HEK293 (cell line): Measurements from ENCODE around the gene LHFPL6.

Source experiments
- EGR2 ChIP-seq: fragments of 450-650 bp; formaldehyde crosslinking; IDR thresholded peaks from 2 replicates; pipeline ENCODE4 v1.5.1; 2016; ENCODE audit warnings: low read depth, missing biosample characterization, missing genetic modification characterization
- GLI4 ChIP-seq: fragments of 450-650 bp; formaldehyde crosslinking; IDR thresholded peaks from 2 replicates; pipeline ENCODE4 v1.5.1; 2016; ENCODE audit warnings: missing biosample characterization, missing genetic modification characterization
- IKZF3 ChIP-seq: fragments of 450-650 bp; IDR thresholded peaks from 2 replicates; pipeline ENCODE4 v1.5.0; 2018; ENCODE audit warnings: missing biosample characterization, mild to moderate bottlenecking, missing genetic modification characterization, moderate library complexity
- MZF1 ChIP-seq: fragments of 450-650 bp; formaldehyde crosslinking; IDR thresholded peaks from 2 replicates; pipeline ENCODE4 v1.5.1; 2017; ENCODE audit warnings: missing biosample characterization, missing genetic modification characterization, borderline replicate concordance
- SP7 ChIP-seq: fragments of 450-650 bp; formaldehyde crosslinking; IDR thresholded peaks from 2 replicates; pipeline ENCODE4 v1.5.1; 2016; ENCODE audit warnings: missing biosample characterization, missing genetic modification characterization
- WT1 ChIP-seq: fragments of 450-650 bp; formaldehyde crosslinking; IDR thresholded peaks from 2 replicates; pipeline ENCODE4 v1.5.1; 2016; ENCODE audit warnings: missing biosample characterization, missing genetic modification characterization
- ZNF112 ChIP-seq: fragments of 450-650 bp; formaldehyde crosslinking; IDR thresholded peaks from 2 replicates; pipeline ENCODE4 v1.5.0; 2017; ENCODE audit warnings: missing biosample characterization, missing genetic modification characterization
- ZNF133 ChIP-seq: fragments of 450-650 bp; formaldehyde crosslinking; IDR thresholded peaks from 2 replicates; pipeline ENCODE4 v1.5.1; 2016; ENCODE audit warnings: missing biosample characterization, missing genetic modification characterization
- ZNF146 ChIP-seq: fragments of 450-650 bp; formaldehyde crosslinking; IDR thresholded peaks from 2 replicates; pipeline ENCODE4 v1.5.1; 2016; ENCODE audit warnings: missing biosample characterization, missing genetic modification characterization
- ZNF223 ChIP-seq: fragments of 450-650 bp; formaldehyde crosslinking; IDR thresholded peaks from 2 replicates; pipeline ENCODE4 v1.5.1; 2016; ENCODE audit warnings: missing biosample characterization, missing genetic modification characterization
- ZNF354C ChIP-seq: fragments of 450-650 bp; formaldehyde crosslinking; IDR thresholded peaks from 2 replicates; pipeline ENCODE4 v1.5.1; 2016; ENCODE audit warnings: missing biosample characterization, missing genetic modification characterization, low read depth, borderline replicate concordance
- ZNF37A ChIP-seq: fragments of 450-650 bp; IDR thresholded peaks from 2 replicates; pipeline ENCODE4 v1.5.1; 2018; ENCODE audit warnings: missing biosample characterization, missing genetic modification characterization
- ZNF391 ChIP-seq: fragments of 450-650 bp; formaldehyde crosslinking; IDR thresholded peaks from 2 replicates; pipeline ENCODE4 v1.5.1; 2016; ENCODE audit warnings: low read depth, missing biosample characterization, missing genetic modification characterization, borderline replicate concordance
- ZNF416 ChIP-seq: fragments of 450-650 bp; formaldehyde crosslinking; IDR thresholded peaks from 2 replicates; pipeline ENCODE4 v1.5.1; 2016; ENCODE audit warnings: missing biosample characterization, missing genetic modification characterization
- ZNF423 ChIP-seq: fragments of 450-650 bp; formaldehyde crosslinking; IDR thresholded peaks from 2 replicates; pipeline ENCODE4 v1.5.1; 2016; ENCODE audit warnings: missing biosample characterization, missing genetic modification characterization
- ZNF501 ChIP-seq: fragments of 450-650 bp; formaldehyde crosslinking; IDR thresholded peaks from 2 replicates; pipeline ENCODE4 v1.5.1; 2016; ENCODE audit warnings: missing biosample characterization, missing genetic modification characterization
- ZNF585B ChIP-seq: fragments of 450-650 bp; formaldehyde crosslinking; IDR thresholded peaks from 2 replicates; pipeline ENCODE4 v1.5.1; 2016; ENCODE audit warnings: missing biosample characterization, missing genetic modification characterization
- ZNF600 ChIP-seq: fragments of 450-650 bp; formaldehyde crosslinking; IDR thresholded peaks from 2 replicates; pipeline ENCODE4 v1.5.1; 2016; ENCODE audit warnings: missing biosample characterization, missing genetic modification characterization
- ZNF610 ChIP-seq: fragments of 450-650 bp; formaldehyde crosslinking; IDR thresholded peaks from 2 replicates; pipeline ENCODE4 v1.5.1; 2016; ENCODE audit warnings: missing biosample characterization, missing genetic modification characterization, borderline replicate concordance
- ZNF792 ChIP-seq: fragments of 450-650 bp; formaldehyde crosslinking; IDR thresholded peaks from 2 replicates; pipeline ENCODE4 v1.5.1; 2016; ENCODE audit warnings: missing biosample characterization, missing genetic modification characterization
- ZNF837 ChIP-seq: fragments of 450-650 bp; formaldehyde crosslinking; IDR thresholded peaks from 2 replicates; pipeline ENCODE4 v1.5.1; 2016; ENCODE audit warnings: missing biosample characterization, missing genetic modification characterization
- ZSCAN30 ChIP-seq: fragments of 450-650 bp; IDR thresholded peaks from 2 replicates; pipeline ENCODE4 v1.5.1; 2018; ENCODE audit warnings: missing biosample characterization, mild to moderate bottlenecking, missing genetic modification characterization, moderate library complexity
- TF ChIP-seq, protein P1 (sequence below): fragments of 450-650 bp; formaldehyde crosslinking; IDR thresholded peaks from 2 replicates; pipeline ENCODE4 v1.5.1; 2016; ENCODE audit warnings: missing biosample characterization, missing genetic modification characterization
- TF ChIP-seq, protein P2 (sequence below): fragments of 450-650 bp; formaldehyde crosslinking; IDR thresholded peaks from 2 replicates; pipeline ENCODE4 v1.5.1; 2016; ENCODE audit warnings: missing biosample characterization, missing genetic modification characterization
- TF ChIP-seq, protein P3 (sequence below): fragments of 450-650 bp; formaldehyde crosslinking; IDR thresholded peaks from 2 replicates; pipeline ENCODE4 v1.5.1; 2016; ENCODE audit warnings: missing biosample characterization, missing genetic modification characterization
- TF ChIP-seq, protein P4 (sequence below): fragments of 450-650 bp; formaldehyde crosslinking; IDR thresholded peaks from 2 replicates; pipeline ENCODE4 v1.5.1; 2017; ENCODE audit warnings: missing biosample characterization, missing genetic modification characterization
- TF ChIP-seq, protein P5 (sequence below): fragments of 450-650 bp; formaldehyde crosslinking; IDR thresholded peaks from 2 replicates; pipeline ENCODE4 v1.5.1; 2016; ENCODE audit warnings: missing biosample characterization, missing genetic modification characterization, borderline replicate concordance

Gene LHFPL6

DNA sequence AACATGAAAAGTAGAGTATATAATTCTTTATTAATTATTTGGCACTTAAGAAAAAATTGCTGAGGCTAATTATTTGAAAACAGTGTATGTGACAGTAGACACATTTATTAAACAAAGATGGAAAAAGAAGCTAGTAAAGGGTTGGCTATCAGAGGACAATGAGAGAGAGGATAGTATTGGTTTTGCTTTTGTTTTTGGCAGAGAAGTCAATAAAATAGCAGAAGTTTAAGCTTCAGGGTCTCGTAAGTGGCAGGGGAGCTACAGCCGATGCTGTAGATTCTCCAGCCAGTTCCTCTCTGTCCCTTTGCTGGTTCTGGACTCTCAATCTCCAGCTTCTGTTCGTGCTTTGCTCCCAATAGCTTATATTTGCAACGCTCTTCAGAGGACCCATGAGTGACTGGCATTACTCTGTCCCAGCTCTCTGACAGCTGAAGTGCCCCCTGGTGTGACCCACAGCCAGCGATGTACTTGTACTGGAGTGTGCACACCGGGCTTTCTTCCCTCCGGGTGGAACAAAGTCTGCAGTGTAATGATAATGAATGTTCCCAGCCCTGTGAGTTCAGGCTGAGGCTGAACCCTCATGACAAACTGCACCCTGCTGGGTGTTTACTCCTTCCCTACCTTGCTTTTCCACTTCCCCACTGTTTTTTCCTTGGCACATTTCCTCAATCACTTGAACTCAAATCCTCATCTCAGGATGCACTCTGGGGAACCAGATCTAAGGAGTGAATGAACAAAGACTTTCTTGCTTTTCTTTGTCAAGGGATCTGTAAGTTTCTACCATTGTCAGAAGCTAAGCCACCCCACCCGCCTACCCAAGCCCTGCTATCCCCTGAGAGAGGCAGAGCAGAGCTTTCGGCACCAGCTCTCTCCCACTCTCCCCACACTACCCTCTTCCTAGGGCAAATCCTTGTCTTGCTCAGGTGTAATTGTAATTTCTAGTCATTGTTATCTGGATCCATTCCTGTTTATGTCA, 254.8 kb downstream of the LHFPL6 start (continued):
- TF ChIP-seq ZNF610 (no peak), ZNF585B (tag by site-specific recombination) (no peak), ZNF391 (no peak), ZNF133 (tag by site-specific recombination) (no peak), ZNF354C (no peak), ZNF600 (peak; percentile 84), ZNF37A (tag by site-specific recombination) (no peak), IKZF3 (tag by site-specific recombination) (no peak), ZNF837 (tag by site-specific recombination) (no peak), ZNF423 (tag by site-specific recombination) (peak; percentile 66), ZNF112 (tag by site-specific recombination) (no peak), EGR2 (tag by site-specific recombination) (no peak), ZNF223 (no peak), ZNF146 (tag by site-specific recombination) (no peak), GLI4 (no peak), ZNF792 (tag by site-specific recombination) (no peak), ZNF416 (no peak), MZF1 (tag by site-specific recombination) (peak; percentile 67), WT1 (no peak), ZNF501 (no peak), SP7 (0 out of 2 replicates have a peak, but pooled peaks have one; percentile 13), ZSCAN30 (tag by site-specific recombination) (peak; percentile 49; the same call in 1 of the 2 replicates)
- TF ChIP-seq, protein P1, sequence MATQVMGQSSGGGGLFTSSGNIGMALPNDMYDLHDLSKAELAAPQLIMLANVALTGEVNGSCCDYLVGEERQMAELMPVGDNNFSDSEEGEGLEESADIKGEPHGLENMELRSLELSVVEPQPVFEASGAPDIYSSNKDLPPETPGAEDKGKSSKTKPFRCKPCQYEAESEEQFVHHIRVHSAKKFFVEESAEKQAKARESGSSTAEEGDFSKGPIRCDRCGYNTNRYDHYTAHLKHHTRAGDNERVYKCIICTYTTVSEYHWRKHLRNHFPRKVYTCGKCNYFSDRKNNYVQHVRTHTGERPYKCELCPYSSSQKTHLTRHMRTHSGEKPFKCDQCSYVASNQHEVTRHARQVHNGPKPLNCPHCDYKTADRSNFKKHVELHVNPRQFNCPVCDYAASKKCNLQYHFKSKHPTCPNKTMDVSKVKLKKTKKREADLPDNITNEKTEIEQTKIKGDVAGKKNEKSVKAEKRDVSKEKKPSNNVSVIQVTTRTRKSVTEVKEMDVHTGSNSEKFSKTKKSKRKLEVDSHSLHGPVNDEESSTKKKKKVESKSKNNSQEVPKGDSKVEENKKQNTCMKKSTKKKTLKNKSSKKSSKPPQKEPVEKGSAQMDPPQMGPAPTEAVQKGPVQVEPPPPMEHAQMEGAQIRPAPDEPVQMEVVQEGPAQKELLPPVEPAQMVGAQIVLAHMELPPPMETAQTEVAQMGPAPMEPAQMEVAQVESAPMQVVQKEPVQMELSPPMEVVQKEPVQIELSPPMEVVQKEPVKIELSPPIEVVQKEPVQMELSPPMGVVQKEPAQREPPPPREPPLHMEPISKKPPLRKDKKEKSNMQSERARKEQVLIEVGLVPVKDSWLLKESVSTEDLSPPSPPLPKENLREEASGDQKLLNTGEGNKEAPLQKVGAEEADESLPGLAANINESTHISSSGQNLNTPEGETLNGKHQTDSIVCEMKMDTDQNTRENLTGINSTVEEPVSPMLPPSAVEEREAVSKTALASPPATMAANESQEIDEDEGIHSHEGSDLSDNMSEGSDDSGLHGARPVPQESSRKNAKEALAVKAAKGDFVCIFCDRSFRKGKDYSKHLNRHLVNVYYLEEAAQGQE (tag by site-specific recombination) = no peak
- TF ChIP-seq, protein P2, sequence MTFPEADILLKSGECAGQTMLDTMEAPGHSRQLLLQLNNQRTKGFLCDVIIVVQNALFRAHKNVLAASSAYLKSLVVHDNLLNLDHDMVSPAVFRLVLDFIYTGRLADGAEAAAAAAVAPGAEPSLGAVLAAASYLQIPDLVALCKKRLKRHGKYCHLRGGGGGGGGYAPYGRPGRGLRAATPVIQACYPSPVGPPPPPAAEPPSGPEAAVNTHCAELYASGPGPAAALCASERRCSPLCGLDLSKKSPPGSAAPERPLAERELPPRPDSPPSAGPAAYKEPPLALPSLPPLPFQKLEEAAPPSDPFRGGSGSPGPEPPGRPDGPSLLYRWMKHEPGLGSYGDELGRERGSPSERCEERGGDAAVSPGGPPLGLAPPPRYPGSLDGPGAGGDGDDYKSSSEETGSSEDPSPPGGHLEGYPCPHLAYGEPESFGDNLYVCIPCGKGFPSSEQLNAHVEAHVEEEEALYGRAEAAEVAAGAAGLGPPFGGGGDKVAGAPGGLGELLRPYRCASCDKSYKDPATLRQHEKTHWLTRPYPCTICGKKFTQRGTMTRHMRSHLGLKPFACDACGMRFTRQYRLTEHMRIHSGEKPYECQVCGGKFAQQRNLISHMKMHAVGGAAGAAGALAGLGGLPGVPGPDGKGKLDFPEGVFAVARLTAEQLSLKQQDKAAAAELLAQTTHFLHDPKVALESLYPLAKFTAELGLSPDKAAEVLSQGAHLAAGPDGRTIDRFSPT (tag by site-specific recombination) = no peak
- TF ChIP-seq, protein P3, sequence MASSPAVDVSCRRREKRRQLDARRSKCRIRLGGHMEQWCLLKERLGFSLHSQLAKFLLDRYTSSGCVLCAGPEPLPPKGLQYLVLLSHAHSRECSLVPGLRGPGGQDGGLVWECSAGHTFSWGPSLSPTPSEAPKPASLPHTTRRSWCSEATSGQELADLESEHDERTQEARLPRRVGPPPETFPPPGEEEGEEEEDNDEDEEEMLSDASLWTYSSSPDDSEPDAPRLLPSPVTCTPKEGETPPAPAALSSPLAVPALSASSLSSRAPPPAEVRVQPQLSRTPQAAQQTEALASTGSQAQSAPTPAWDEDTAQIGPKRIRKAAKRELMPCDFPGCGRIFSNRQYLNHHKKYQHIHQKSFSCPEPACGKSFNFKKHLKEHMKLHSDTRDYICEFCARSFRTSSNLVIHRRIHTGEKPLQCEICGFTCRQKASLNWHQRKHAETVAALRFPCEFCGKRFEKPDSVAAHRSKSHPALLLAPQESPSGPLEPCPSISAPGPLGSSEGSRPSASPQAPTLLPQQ (tag by site-specific recombination) = no peak
- TF ChIP-seq, protein P4, sequence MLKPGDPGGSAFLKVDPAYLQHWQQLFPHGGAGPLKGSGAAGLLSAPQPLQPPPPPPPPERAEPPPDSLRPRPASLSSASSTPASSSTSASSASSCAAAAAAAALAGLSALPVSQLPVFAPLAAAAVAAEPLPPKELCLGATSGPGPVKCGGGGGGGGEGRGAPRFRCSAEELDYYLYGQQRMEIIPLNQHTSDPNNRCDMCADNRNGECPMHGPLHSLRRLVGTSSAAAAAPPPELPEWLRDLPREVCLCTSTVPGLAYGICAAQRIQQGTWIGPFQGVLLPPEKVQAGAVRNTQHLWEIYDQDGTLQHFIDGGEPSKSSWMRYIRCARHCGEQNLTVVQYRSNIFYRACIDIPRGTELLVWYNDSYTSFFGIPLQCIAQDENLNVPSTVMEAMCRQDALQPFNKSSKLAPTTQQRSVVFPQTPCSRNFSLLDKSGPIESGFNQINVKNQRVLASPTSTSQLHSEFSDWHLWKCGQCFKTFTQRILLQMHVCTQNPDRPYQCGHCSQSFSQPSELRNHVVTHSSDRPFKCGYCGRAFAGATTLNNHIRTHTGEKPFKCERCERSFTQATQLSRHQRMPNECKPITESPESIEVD (tag by site-specific recombination) = peak; percentile 15; the same call in 1 of the 2 replicates
- TF ChIP-seq, protein P5, sequence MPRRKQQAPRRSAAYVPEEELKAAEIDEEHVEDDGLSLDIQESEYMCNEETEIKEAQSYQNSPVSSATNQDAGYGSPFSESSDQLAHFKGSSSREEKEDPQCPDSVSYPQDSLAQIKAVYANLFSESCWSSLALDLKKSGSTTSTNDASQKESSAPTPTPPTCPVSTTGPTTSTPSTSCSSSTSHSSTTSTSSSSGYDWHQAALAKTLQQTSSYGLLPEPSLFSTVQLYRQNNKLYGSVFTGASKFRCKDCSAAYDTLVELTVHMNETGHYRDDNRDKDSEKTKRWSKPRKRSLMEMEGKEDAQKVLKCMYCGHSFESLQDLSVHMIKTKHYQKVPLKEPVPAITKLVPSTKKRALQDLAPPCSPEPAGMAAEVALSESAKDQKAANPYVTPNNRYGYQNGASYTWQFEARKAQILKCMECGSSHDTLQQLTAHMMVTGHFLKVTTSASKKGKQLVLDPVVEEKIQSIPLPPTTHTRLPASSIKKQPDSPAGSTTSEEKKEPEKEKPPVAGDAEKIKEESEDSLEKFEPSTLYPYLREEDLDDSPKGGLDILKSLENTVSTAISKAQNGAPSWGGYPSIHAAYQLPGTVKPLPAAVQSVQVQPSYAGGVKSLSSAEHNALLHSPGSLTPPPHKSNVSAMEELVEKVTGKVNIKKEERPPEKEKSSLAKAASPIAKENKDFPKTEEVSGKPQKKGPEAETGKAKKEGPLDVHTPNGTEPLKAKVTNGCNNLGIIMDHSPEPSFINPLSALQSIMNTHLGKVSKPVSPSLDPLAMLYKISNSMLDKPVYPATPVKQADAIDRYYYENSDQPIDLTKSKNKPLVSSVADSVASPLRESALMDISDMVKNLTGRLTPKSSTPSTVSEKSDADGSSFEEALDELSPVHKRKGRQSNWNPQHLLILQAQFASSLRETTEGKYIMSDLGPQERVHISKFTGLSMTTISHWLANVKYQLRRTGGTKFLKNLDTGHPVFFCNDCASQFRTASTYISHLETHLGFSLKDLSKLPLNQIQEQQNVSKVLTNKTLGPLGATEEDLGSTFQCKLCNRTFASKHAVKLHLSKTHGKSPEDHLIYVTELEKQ = no peak
